A673 (cell line): ENCODE results near the gene DENND4C. TPM values are rescaled to one million over a fixed set of nuclear protein-coding genes. Genes with fewer than 3 reads are reported as not detected.

Experiments used
- BruUV-seq: library from RNA; stranded (reverse); fragments of 400-500 nt; replicated peaks from 2 replicates; lab custom pipeline; 2021; lab: Mats Ljungman, UMichigan
- CTCF ChIA-PET: fragments of 300-600 bp; sonication (Branson Sonifier 250); formaldehyde crosslinking; loops from one replicate; lab custom pipeline; 2022; ENCODE audit warnings: antibody characterized with exemption; lab: Charles Lee
- POLR2A ChIA-PET: fragments of 300-600 bp; sonication (Branson Sonifier 250); formaldehyde crosslinking; loops from one replicate; lab custom pipeline; 2022; ENCODE audit warnings: antibody characterized with exemption; ENCODE audit not compliant: low non-redundant PET; lab: Charles Lee
- DNase-seq: peaks from one replicate; pipeline ENCODE4 v3.0.0-alpha.2; 2015; ENCODE audit warnings: low spot score
- H3K27ac ChIP-seq: fragments of 200-600 bp; sonication (generic); 2 replicates; pipeline ENCODE4 v1.5.1; 2016; ENCODE audit warnings: mixed run types, low read depth, mild to moderate bottlenecking, mixed read lengths, antibody characterized with exemption, low read length; ENCODE audit not compliant: poor library complexity, severe bottlenecking
- H3K27me3 ChIP-seq: fragments of 200-600 bp; sonication (generic); replicated peaks from 2 replicates; pipeline ENCODE4 v1.6.1; 2017; ENCODE audit warnings: mixed run types, low read depth, mild to moderate bottlenecking, mixed read lengths, antibody characterized with exemption, low read length; ENCODE audit not compliant: insufficient read depth, poor library complexity
- H3K36me3 ChIP-seq: fragments of 200-600 bp; sonication (generic); 2 replicates; pipeline ENCODE4 v1.6.1; 2016; ENCODE audit warnings: mixed run types, mild to moderate bottlenecking, mixed read lengths, antibody characterized with exemption, low read length; ENCODE audit not compliant: insufficient read depth, poor library complexity, severe bottlenecking
- H3K4me1 ChIP-seq: fragments of 200-600 bp; sonication (generic); 2 replicates; pipeline ENCODE4 v1.6.1; 2017; ENCODE audit warnings: mixed run types, mild to moderate bottlenecking, mixed read lengths, antibody characterized with exemption, low read length; ENCODE audit not compliant: insufficient read depth, poor library complexity, severe bottlenecking
- H3K4me3 ChIP-seq: fragments of 200-600 bp; sonication (generic); 2 replicates; pipeline ENCODE4 v1.5.1; 2016; ENCODE audit warnings: low read depth, mixed run types, mild to moderate bottlenecking, mixed read lengths, low read length; ENCODE audit not compliant: poor library complexity, severe bottlenecking
- H3K9me3 ChIP-seq: fragments of 200-600 bp; sonication (generic); 2 replicates; pipeline ENCODE4 v1.6.1; 2016; ENCODE audit warnings: mixed run types, low read depth, mild to moderate bottlenecking, mixed read lengths, antibody characterized with exemption, low read length; ENCODE audit not compliant: poor library complexity, severe bottlenecking
- CTCF ChIP-seq: fragments of 300-800, 200-600 bp; sonication (generic); conservative IDR thresholded peaks from 2 replicates; pipeline ENCODE4 v1.5.1; 2017; ENCODE audit warnings: low read depth, mild to moderate bottlenecking, antibody characterized with exemption, low read length, moderate library complexity, mixed read lengths
- EZH2 ChIP-seq: fragments of 200-600 bp; sonication (generic); IDR thresholded peaks from 2 replicates; pipeline ENCODE4 v1.6.1; 2017; ENCODE audit warnings: borderline replicate concordance, low read depth, mild to moderate bottlenecking, mixed read lengths, antibody characterized with exemption, low read length; ENCODE audit not compliant: poor library complexity, severe bottlenecking
- intact Hi-C: fragments of 100-400 bp; cut with micrococcal nuclease; formaldehyde crosslinking; loops from one replicate; pipeline ENCODE4 v1.10.0; 2022; ENCODE audit not compliant: unreplicated experiment
- total RNA-seq: library from RNA; stranded (reverse); gene quantifications from 2 replicates; pipeline ENCODE4 v1.2.3, GENCODE V29; 2021

The DENND4C gene
- total RNA-seq, 1 experiment from 2014 or later: 13.9 TPM

- Histone ChIP-seq H3K36me3 (no peaks in the 10 kb centered on the region), H3K9me3 (no peaks in the 10 kb centered on the region), H3K4me1 (no peaks in the 10 kb centered on the region), H3K27ac (no peak overlapping the region), H3K27me3 (no peaks in the 10 kb centered on the region), H3K4me3 (no peak overlapping the region)
- intact Hi-C loops: no loop called here
- no peak for DNase-seq
- CTCF ChIA-PET: no interaction called here
- POLR2A ChIA-PET: no interaction called here
- TF ChIP-seq CTCF (no peak), EZH2 (no peak)
- BruUV-seq: no TSS peak
Observed at GRCh38 chr9:19420877-19421276, 190.4 kb downstream of the DENND4C start.

Other genes starting within 250 kb of the DENND4C start
- not detected in 2 replicates for gene SAXO1, start 197.5 kb upstream of the DENND4C start, total RNA-seq
- gene RRAGA, start 181.3 kb upstream of the DENND4C start, total RNA-seq: 33.0 and 34.9 TPM in 2 replicates
- 22.1 and 26.1 TPM in 2 replicates for gene HAUS6, start 127.8 kb upstream of the DENND4C start, total RNA-seq
- 0.46 and 0.77 TPM in 2 replicates for gene PLIN2, start 103.2 kb upstream of the DENND4C start, total RNA-seq
- 928 and 933 TPM in 2 replicates for gene RPS6, start 149.5 kb downstream of the DENND4C start, total RNA-seq
- gene ACER2, start 178.3 kb downstream of the DENND4C start, total RNA-seq: 0.70 and 0.84 TPM in 2 replicates